Measurements from ENCODE around the gene YIF1B.

YIF1B gene

GRCh38 chr19:38329651-38330050, 13.9 kb upstream of the YIF1B start:
- H3K27ac ChIP-seq: no peak overlapping the region
- no peak for TF ChIP-seq CTCF (conservative IDR thresholded peaks at IDR 0.05)

- no peak for TF ChIP-seq CTCF (conservative IDR thresholded peaks at IDR 0.05)
- H3K27ac ChIP-seq: no peak overlapping the region
These were observed 10.8 kb upstream of the YIF1B start for GRCh38 chr19:38326591-38326990.

- no peak overlapping the region for H3K27ac ChIP-seq
- no peak for TF ChIP-seq CTCF (conservative IDR thresholded peaks at IDR 0.05)
These were observed 8.7 kb upstream of the YIF1B start for GRCh38 chr19:38324431-38324830.

GRCh38 chr19:38323291-38323690, 7.5 kb upstream of the YIF1B start:
- no peak overlapping the region for H3K27ac ChIP-seq

GRCh38 chr19:38321646-38322196, 6.0 kb upstream of the YIF1B start:
- no peak for TF ChIP-seq CTCF (conservative IDR thresholded peaks at IDR 0.05)
- H3K27ac ChIP-seq: no peak overlapping the region

More at GRCh38 chr19:38323291-38323690, 7.5 kb upstream of the YIF1B start:
- no peak for TF ChIP-seq CTCF (conservative IDR thresholded peaks at IDR 0.05)

- TF ChIP-seq CTCF (conservative IDR thresholded peaks at IDR 0.05): no peak
- H3K27ac ChIP-seq: no peak overlapping the region
These were observed 5.2 kb upstream of the YIF1B start for GRCh38 chr19:38320969-38321339.

GRCh38 chr19:38319421-38320258, 3.9 kb upstream of the YIF1B start, which contains the start of gene KCNK6:
Gene KCNK6, plus strand, starts transcription at chr19:38319845. Its CDS starts 106 bp downstream, at chr19:38319951.
- TF ChIP-seq CTCF (conservative IDR thresholded peaks at IDR 0.05): no peak
- H3K27ac ChIP-seq: peak within 1 kb of the TSS; percentile 45; the same call in 1 of the 2 replicates

Data from VCaP (cell line).